NCI-H748 (cell line): ENCODE measurements around the gene ENGASE.
A peak's percentile ranks its signal among the peaks of the same experiment; 100 is the strongest.
"Not testable (repeated sequence)": the region's sequence is repeated elsewhere in the genome, so short reads cannot be mapped to it uniquely, and the experiment has no call there.

Source experiments
- DNase-seq: peaks from one replicate; lab custom pipeline; 2025; ENCODE audit not compliant: unreplicated experiment; lab: John Stamatoyannopoulos, UW

Gene ENGASE, protein sequence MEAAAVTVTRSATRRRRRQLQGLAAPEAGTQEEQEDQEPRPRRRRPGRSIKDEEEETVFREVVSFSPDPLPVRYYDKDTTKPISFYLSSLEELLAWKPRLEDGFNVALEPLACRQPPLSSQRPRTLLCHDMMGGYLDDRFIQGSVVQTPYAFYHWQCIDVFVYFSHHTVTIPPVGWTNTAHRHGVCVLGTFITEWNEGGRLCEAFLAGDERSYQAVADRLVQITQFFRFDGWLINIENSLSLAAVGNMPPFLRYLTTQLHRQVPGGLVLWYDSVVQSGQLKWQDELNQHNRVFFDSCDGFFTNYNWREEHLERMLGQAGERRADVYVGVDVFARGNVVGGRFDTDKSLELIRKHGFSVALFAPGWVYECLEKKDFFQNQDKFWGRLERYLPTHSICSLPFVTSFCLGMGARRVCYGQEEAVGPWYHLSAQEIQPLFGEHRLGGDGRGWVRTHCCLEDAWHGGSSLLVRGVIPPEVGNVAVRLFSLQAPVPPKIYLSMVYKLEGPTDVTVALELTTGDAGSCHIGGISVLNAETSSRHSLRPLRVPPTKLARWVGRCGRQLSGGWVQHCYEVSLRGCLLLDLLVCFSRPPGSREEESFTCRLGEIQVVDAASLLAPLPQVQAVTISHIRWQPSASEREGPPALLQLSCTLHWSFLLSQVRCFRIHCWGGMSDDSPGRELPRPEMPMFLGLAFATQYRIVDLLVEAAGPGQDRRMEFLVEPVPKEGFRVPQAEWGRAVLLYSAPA

DNA sequence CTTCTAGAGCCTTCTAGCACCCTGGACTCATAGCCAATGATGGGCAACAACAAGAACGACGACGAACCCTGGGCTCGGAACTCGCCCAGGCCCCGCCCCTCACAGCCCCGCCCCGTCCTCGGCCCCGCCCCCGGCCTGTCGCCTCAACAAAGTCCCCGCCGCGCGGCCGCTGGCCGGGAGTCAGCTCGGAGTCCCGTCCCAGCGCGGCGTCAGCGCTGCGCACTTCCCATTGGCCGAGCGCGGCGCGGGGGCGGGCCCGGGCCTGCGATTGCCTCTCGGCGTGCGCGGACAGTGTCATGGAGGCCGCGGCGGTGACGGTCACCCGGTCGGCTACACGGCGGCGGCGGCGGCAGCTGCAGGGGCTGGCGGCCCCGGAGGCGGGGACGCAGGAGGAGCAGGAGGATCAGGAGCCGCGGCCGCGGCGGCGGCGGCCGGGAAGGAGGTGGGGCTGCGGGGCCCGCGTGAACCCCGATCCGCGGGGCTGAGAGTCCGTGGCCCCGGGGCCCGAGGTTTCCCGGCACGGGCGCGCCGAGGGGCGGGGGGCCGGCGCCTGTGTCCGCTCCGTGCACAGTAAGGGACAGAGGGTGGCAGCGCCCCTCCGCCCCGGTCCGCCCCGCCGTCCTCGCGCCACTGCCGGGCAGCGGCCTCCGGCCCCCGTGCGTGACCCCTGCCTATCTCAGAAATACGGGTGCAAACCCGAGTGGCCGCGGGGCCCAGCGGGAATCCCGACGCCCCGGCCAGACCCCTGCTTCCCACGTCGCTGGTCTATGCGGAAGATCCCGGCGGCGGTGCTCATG is at the start of gene ENGASE:
ENGASE (plus strand) TSS at position 176 of the 797 bp plus-strand sequence; CDS start at position 297, 121 bp downstream.
- DNase-seq, result peak; percentile 90

DNA sequence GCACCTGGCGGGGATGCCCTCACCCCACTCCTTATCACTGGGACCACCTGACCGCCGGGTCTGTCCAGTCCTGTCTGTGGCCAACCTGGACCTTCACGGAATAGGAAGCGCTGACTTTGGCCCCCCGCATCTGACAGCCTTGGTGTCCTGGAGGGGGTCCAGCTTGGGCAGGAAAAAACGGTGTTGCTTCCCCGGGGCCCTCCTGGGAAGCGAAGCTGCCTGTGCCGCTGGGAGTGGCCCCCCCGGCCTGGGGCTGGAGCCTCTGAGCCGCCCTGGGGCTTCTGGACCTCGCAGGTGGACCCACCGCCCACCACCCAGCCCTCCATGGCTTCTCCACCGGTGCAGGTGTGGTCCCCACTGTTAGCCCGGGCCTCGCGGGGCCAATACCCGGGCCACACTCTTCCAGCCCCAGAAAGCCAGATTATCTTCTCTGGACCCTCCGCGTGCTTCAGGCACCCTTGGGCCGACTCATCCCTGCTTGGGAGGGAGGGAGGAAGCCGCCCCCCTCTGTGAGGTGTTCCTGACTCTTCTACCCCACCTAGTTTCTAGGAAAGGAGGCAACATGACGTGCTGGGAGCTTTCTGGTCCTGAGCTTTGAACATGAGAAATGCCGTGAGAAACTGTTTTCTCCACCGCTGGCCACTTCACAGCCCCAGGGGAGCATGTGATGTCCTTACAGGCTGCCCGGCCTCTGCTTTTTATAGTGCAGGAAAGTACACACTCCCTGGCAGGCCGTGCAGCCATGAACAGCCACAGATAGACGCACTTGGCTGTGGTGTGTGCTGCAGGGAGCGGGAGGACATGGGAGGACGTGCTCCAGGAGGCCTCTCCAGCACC is 49.5 kb upstream of the ENGASE start:
- DNase-seq, result no peak

DNA sequence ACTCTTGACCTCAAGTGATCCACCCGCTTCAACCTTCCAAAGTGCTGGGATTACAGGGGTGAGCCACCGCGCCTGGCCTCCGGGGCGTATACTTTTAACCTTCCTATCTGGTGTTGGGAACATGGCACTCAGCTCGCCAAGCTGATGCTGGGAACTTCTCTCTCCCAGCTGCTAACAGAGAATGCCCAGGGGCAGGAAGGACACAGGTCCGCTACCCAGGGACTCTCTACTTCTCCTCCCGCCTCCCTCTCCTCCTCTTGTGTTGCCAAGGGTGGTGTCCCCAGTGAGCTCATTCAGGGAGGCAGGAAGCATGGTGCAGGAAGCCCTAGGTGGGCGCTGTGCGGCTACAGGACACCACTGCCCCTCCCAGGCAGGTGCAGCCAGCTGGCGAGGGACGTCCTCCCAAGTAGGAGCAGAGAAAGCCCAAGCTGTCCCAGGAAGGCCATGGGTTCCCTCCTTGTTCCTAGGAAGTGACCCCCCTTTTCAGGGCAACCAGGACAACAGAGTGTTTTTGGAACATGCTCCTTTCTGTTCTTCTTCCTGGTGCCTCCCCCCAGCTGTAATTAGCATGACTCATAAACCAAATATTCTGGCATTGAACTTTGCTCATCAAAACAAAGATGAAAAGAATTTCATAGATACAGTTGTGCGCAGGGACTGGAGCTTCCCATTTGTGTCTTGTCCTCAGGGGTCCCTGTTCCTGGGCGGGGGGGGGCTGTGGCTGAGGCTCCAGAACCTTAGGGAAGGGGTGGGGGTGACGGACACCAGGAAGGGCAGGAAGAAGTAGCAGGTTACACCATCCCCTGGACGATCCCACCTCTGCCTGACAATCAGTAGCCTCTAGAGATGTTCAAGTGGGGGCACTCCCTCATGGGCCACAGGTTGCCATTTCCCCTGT is 48.0 kb upstream of the ENGASE start:
- DNase-seq, result peak; percentile 31

DNA sequence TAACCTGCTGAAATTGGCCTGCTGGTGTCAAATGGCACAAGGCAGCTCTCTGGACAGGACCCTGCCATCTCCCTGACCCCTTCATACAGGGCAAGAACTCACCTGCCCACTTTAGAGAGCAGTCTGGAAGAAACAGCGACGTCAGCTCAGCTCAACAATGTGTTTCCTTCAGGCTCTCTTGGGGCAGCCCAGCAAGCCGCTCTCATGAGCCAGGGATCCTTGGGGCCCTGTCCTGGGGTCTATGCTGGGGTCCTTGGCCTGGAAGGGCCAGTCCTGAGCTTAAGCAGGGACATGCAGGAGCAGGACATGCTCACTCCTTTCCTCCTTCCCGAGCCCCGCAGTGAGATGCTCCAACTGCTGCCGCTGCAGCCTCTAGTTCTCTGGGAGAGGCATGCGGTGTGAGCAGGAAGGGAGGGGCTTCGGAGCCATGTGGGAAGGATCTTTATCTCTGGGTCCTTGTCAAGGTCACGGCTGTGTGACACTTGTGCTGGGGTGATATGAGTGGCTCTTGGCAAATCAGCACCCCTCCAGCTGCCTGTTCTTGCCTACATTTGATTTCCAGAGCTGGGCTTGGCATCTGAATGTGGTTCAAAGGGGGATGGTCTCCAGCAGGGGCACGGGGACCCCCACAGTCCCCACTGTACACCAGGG is 47.2 kb upstream of the ENGASE start:
- no peak for DNase-seq

DNA sequence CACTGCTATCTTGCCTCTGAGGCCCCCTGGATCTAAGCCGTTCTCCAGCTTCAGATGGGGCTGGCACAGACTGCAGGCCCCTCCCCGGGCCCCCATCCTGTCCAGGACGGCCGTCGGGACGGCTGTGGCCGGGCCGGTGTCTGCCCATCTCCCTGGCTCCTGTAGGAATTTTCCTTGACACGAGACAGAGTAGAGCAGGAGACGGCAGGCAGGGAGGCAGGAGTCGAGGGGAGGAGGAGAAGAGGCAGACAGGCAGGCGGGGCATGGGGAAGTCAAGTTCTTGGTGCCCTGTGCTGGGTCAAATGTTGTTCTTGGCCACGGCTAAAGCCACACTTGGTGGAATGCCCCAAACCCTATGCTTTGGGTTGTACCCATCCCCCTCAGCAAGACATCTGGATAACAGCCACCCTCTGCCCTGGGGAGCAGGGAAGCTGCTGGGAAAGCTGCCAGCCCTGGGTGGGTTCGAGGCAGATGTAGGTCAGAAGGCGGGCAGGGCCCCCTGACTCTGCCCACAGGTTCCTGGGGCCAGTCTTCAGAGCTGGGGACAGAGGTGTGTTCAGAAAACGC is 46.6 kb upstream of the ENGASE start:
- no peak for DNase-seq

DNA sequence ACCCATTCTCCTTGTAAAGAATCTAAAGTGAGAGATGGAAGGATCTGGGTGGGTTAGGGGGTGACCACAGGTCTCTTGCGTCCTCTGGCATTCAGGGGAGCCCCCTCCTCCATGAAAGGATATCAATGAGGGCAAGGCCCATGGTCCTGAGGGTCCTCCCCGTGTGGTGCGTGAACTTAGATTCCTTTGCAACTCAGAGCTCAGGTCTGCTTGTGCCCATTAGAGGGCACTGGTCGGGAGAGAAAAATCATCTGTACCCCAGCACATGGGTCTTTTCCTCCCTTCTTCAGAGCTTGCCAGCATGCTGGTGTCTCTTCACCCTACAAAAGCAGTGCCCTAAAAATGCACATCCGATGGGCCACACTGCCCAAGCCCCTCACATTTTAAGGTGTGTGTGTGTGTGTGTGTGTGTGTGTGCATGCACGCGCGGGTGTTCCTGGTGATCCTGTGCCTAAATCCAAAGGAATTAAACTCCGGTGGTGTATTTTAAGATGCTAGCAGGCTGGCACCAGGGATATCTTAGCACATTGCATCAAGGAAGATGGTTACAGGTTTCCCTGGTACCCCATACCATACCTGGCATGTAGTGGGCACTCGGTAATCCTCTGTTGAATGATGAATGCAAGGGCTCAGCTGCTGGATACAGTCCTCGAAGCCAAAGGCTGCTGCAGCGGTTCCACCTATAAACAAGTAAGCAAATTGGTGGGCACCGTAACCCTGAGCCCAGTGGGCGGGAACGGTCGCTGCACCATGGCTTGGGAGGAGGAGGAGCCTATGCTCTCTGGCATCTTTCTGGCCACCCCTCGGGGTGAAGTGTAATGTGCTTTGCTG is 45.9 kb upstream of the ENGASE start:
- no peak for DNase-seq

DNA sequence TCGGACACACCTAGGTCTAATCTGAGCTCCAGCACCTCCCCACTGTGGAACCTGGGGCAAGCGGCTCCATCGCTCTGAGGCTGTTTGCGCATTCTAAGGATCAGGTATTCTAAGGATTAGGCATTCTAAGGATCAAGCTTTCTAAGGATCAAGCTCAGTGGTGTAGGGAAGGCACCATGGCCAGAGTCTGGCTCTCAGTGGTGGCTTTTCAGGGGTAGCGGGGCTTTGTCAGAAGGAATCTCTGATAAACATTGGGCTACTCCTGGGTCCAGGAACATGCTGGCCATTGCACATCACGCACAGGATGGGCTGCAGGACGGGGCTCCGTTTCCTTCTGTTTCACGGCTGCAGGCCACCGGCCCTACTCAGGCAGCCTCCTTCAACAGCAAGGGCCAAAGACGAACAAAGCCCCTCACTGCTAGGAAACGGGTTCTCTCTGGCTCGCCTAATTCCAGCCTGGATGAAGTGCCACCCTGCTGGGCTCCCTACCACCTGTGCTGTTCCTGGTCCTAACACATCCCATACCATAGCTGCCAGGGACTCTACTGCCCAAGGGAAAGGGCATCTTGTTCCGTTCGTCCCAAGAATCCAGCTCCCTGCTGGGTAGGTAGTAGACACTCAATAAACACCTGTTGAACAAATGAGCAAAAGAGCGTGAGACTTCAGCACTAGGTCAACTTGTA is 45.2 kb upstream of the ENGASE start:
- no peak for DNase-seq

DNA sequence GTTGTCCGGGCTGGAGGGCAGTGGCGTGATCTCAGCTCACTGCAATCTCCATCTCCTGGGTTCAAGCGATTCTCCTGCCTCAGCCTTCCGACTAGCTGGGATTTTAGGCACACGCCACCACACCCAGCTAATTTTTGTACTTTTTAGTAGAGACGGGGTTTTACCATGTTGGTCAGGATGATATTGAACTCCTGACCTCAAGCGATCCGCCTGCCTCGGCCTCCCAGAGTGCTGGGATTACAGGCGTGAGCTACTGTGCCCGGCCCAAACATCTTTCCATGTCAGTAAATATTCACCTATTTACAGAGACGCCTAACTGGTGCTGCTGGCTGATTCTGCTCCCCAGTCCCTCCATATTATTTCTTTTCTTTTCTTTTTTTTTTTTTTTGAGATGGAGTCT is 44.0 kb upstream of the ENGASE start:
- not testable (repeated sequence) for DNase-seq

DNA sequence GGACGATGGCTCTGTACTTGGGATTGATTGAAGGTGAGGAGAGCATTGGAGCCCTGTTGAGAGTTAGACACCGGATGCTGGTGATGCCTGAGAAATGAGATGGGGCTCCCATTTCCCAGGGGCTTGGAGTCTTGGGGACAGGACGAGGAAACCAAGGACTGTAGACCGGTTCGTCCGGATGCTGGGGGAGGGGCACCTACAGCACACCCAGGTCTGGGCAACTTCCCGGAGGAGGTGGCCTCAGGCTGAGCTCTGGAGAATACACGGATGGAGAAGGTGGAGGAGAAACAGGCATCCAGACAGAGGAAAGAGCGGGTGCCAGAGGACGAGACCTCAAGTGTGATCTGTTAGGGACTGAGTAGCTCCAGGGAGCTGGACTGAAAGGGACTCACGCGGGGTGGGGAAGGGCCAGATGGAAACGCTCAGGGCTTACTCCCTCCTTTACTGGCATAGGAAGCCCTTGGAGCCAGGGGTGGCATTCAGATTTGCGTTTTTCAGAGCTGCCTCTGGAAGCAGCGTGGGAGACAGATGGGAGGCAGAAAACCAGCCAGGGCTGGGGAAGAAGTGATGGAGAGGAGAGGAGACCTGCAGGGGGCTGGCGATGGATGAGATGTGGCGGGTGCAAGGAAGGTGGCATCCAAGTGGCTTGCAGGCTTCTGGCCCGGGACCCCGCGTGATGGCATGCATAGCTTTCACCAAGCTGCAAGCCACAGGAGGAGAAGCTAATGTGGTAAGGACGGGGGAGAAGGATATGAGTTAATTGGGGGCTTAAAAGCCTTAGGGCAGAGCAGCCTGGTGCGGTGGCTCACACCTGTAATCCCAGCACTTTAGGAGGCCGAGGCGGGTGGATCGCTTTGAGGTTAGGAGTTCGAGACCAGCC is 42.4 kb upstream of the ENGASE start:
- no peak for DNase-seq

DNA sequence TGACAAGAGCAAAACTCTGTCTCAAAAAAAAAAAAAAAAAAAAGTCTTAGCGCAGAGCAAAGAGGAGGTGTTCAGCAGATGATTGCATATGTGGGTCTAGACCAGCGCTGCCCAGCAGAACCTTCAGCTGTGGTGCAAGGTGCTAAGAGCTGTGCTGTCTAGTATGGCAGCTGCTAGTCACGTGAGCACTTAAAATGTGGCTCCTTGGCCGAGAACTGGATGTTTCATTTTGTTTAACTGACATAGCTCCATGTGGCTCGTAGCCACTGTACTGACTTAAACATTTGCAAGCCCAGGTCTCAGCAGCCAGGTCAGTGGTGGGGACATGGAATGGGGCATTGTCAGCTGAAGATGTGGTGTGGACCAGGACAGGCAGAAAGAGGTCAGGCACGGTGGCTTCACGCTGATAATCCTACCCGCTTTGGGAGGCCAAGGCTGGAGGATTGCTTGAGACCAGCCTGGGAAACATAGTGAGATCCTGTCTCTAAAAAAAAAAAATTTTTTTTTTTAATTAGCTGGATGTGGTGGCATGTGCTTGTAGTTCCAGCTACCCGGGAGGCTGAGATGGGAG is 41.5 kb upstream of the ENGASE start:
- no peak for DNase-seq

DNA sequence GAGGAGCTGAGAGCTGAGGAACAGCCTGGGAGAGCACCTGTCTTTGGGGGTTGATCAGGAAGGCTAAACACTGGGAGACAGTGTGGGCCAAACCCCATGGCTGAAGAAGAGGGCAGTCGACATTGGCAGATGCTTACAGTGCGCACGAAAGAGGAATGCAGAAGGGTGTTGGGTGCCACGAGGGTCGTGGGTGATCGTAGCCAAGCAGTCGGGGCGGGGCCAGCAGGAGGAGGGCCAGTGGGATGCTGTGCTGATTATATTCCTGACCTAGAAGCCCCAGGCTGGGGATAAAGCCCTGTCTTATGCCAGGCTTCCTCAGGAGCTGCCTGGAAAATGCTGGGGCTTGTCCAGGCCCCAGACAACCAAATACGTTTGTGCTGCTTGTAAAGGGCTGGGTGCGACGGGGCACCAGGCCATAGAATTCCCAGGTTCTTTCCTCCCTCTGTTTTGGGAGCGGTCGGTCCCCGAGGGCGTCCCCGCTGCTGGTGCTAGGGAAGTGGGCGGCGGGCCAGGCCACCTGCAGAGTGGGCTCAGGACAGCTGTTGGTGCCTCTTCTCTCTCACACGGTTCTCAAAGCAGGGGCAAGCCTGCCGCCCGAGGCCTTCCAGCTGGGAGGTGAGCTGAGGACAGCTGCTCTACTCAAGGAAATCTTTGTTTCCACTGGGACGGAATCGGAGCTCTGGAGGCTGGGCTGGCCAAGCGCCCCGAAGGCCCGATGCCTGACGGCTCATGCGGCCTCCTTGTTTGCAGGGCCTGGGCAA is 40.7 kb upstream of the ENGASE start:
- DNase-seq, result peak; percentile 17

DNA sequence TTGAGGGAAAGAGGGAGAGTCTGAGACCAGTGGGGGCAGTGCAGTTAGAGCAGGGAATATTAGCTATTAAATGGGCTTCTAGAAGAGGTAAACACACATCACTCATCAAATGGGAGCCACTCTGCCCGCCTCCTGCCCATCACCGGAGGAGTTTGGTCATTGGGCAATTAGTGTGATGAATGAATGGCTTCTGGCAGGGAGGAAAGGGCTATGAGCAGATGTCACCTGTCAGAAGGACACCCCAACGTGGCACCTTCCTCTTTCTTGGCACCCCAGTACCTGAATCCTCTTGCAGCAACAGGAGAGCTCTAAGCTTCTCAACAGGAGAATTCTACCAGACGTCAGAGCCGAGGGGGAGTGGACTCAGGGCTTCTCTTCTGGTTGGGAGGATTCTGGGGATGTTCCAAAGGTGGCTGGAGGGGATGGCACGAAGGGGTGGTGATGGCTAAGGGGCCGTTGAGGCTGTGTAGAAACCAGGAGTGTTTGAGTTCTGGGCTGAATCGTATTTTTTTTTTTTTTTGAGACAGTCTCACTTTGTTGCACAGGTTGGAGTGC is 39.6 kb upstream of the ENGASE start:
- no peak for DNase-seq

DNA sequence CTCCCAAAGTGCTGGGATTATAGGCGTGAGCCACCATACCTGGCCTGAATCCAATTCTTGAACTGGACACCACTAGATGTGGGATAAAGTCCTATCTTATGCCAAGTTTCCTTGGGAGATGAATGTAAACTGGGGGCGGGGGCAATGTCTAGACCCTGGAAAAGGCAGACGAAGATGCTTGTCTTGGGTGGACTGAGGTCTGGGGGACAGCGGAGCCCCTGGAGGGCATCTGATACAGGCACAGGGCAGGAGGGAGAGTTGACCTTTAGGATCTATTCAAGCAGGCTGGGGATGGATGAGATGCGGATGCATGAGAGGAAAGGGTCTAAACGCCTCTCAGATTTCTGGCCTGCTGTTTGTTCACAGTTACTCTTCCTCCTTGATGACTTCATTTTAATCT is 38.9 kb upstream of the ENGASE start:
- no peak for DNase-seq

DNA sequence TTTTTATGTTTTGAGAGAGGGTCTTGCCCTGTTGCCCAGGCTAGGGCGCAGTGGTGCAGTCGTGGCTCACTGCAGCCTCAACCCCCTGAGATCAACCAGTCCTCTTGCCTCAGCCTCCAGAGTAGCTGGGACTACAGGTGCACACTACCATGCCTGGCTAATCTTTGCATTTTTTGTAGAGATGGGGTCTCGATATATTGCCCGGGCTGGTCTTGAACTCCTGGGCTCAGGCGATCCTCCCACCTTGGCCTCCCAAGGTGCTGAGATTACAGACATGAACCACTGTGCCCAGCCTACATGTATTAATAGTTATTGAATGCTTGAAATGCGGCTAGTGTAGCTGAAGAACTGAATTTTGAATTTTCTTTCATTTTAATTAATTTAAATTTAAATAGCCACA is 38.4 kb upstream of the ENGASE start:
- no peak for DNase-seq

DNA sequence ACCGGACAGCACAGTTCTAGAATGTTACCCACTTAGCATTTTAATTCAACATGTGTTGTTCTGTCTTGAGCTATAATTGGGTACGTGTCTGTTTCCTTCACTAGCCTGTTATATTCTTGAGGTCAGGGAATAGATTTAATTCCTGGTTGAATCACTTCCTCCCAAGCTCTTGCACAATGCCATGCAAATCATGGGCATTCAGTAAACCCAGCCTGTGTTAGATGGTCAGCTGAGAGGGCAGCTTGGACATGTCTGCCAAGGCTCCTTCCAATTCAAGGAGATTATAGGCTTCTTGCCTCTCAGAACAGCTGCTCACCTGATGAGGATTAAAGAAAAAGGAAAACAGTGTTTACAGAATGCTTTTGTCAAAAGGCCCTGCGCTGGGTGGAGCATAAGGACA is 38.0 kb upstream of the ENGASE start:
- DNase-seq, result no peak
